ENCODE results near the gene PRKG1.

The PRKG1 gene

GRCh38 chr10:52050429-52051047 lies 976.3 kb downstream of the PRKG1 start:
- H3K9me3 ChIP-seq (ENCODE audit: insufficient read depth, low read length) = no peaks in the 10 kb centered on the region
- H3K36me3 ChIP-seq (ENCODE audit: low read length) = no peaks in the 10 kb centered on the region
- H3K79me2 ChIP-seq (ENCODE audit: insufficient read depth, low read length) = no peaks in the 10 kb centered on the region
- TF ChIP-seq EZH2phosphoT487 (conservative IDR thresholded peaks at IDR 0.05; ENCODE audit: low read length) (no peak), CTCF (IDR thresholded peaks at IDR 0.05; ENCODE audit: insufficient read depth, low read length, poor library complexity, severe bottlenecking) (no peak)
- no peak overlapping the region for H3K4me2 ChIP-seq (ENCODE audit: low read depth, low read length, poor library complexity, severe bottlenecking)
- H3K9me2 ChIP-seq (replicated peaks; ENCODE audit: insufficient read depth, low read length) = no peaks in the 10 kb centered on the region; the same call in 1 of the 2 replicates
- H3K4me3 ChIP-seq (ENCODE audit: insufficient read depth, low read length, poor library complexity, severe bottlenecking) = no peak overlapping the region
- H2AFZ ChIP-seq (ENCODE audit: low read depth, low read length, severe bottlenecking) = no peak overlapping the region
- no peaks in the 10 kb centered on the region for H4K20me1 ChIP-seq (ENCODE audit: low read depth, low read length)
- no peaks in the 10 kb centered on the region for H3F3A ChIP-seq (ENCODE audit: insufficient read depth)
- no peak overlapping the region for H3K9ac ChIP-seq (ENCODE audit: low read length)
- no peak overlapping the region for H3K27ac ChIP-seq (ENCODE audit: low read depth, low read length)
- no peaks in the 10 kb centered on the region for H3K27me3 ChIP-seq (ENCODE audit: low read length)

- Histone ChIP-seq H3K4me3 (ENCODE audit: insufficient read depth, low read length, poor library complexity, severe bottlenecking) (no peak overlapping the region), H3K79me2 (ENCODE audit: insufficient read depth, low read length) (no peaks in the 10 kb centered on the region), H3K27ac (ENCODE audit: low read depth, low read length) (no peak overlapping the region), H3K9ac (ENCODE audit: low read length) (no peak overlapping the region), H3K9me3 (ENCODE audit: insufficient read depth, low read length) (no peaks in the 10 kb centered on the region), H2AFZ (ENCODE audit: low read depth, low read length, severe bottlenecking) (no peak overlapping the region), H3K36me3 (ENCODE audit: low read length) (no peaks in the 10 kb centered on the region), H4K20me1 (ENCODE audit: low read depth, low read length) (no peaks in the 10 kb centered on the region), H3K27me3 (ENCODE audit: low read length) (no peaks in the 10 kb centered on the region), H3F3A (ENCODE audit: insufficient read depth) (no peaks in the 10 kb centered on the region), H3K4me2 (ENCODE audit: low read depth, low read length, poor library complexity, severe bottlenecking) (no peak overlapping the region), H3K9me2 (replicated peaks; ENCODE audit: insufficient read depth, low read length) (no peaks in the 10 kb centered on the region; the same call in 1 of the 2 replicates)
- TF ChIP-seq EZH2phosphoT487 (conservative IDR thresholded peaks at IDR 0.05; ENCODE audit: low read length) (no peak), CTCF (IDR thresholded peaks at IDR 0.05; ENCODE audit: insufficient read depth, low read length, poor library complexity, severe bottlenecking) (no peak)
Observed at GRCh38 chr10:52053497-52053896, 979.2 kb downstream of the PRKG1 start.

GRCh38 chr10:52056291-52056690 lies 982.0 kb downstream of the PRKG1 start:
- Histone ChIP-seq H3K9me2 (replicated peaks; ENCODE audit: insufficient read depth, low read length) (no peaks in the 10 kb centered on the region; the same call in 1 of the 2 replicates), H4K20me1 (ENCODE audit: low read depth, low read length) (no peaks in the 10 kb centered on the region), H3K27ac (ENCODE audit: low read depth, low read length) (no peak overlapping the region)

More at GRCh38 chr10:52056291-52056690, 982.0 kb downstream of the PRKG1 start:
- Histone ChIP-seq H3K9me3 (ENCODE audit: insufficient read depth, low read length) (no peaks in the 10 kb centered on the region), H3K9ac (ENCODE audit: low read length) (no peak overlapping the region), H2AFZ (ENCODE audit: low read depth, low read length, severe bottlenecking) (no peak overlapping the region), H3K79me2 (ENCODE audit: insufficient read depth, low read length) (no peaks in the 10 kb centered on the region), H3K4me2 (ENCODE audit: low read depth, low read length, poor library complexity, severe bottlenecking) (no peak overlapping the region), H3K27me3 (ENCODE audit: low read length) (no peaks in the 10 kb centered on the region), H3F3A (ENCODE audit: insufficient read depth) (no peaks in the 10 kb centered on the region), H3K36me3 (ENCODE audit: low read length) (no peaks in the 10 kb centered on the region), H3K4me3 (ENCODE audit: insufficient read depth, low read length, poor library complexity, severe bottlenecking) (no peak overlapping the region)
- TF ChIP-seq CTCF (IDR thresholded peaks at IDR 0.05; ENCODE audit: insufficient read depth, low read length, poor library complexity, severe bottlenecking) = no peak
- no peak for TF ChIP-seq EZH2phosphoT487 (conservative IDR thresholded peaks at IDR 0.05; ENCODE audit: low read length)
